Sigmoid colon (tissue), 7 donors: Measurements from ENCODE around the gene PSMC3IP. TPM values are rescaled to one million over a fixed set of nuclear protein-coding genes. Genes with fewer than 3 reads are reported as not detected.

Experiments used
- DNase-seq: peaks from one replicate; pipeline ENCODE4 v3.0.0-alpha.2; 2019
- H3K27ac ChIP-seq, 4 donors: fragments of 200-600 bp; sonication (generic); one replicate each; pipeline ENCODE4 v1.5.1; 2016 to 2019; ENCODE audit warnings: mild to moderate bottlenecking in 1 of 4
- H3K27me3 ChIP-seq, 3 donors: fragments of 200-600 bp; sonication (generic); one replicate each; pipeline ENCODE4 v1.5.1; 2019; ENCODE audit warnings: mild to moderate bottlenecking in 1 of 3
- H3K36me3 ChIP-seq, 4 donors: fragments of 200-600 bp; sonication (generic); one replicate each; pipeline ENCODE4 v1.5.1; 2016 to 2019
- H3K4me1 ChIP-seq, 4 donors: fragments of 200-600 bp; sonication (generic); one replicate each; pipeline ENCODE4 v1.5.1; 2017 to 2019
- H3K4me3 ChIP-seq, 4 donors: fragments of 200-600 bp; sonication (generic); one replicate each; pipeline ENCODE4 v1.5.1; 2017 to 2019; ENCODE audit warnings: mild to moderate bottlenecking in 2 of 4, moderate library complexity in 1 of 4
- H3K9me3 ChIP-seq, 4 donors: fragments of 200-600 bp in 3 of 4; sonication (generic) in 3 of 4; one replicate each; pipeline versions ENCODE4 v1.5.1 to v1.6.1; 2013 to 2019
- CTCF ChIP-seq, 4 experiments: fragments of 450-650 bp in 3 of 4; fragments of 200-600 bp in 1 of 4; IDR thresholded peaks; one replicate each; pipeline ENCODE4 v1.5.1; 2016 to 2019; ENCODE audit warnings: antibody characterized with exemption in 4 of 4, mild to moderate bottlenecking in 3 of 4, moderate library complexity in 2 of 4
- EP300 ChIP-seq, 4 donors: sonication (generic); formaldehyde crosslinking; IDR thresholded peaks; one replicate each; pipeline ENCODE4 v1.6.1; 2017; ENCODE audit warnings: antibody characterized with exemption in 4 of 4
- POLR2A ChIP-seq, 2 donors: fragments of 450-650 bp; IDR thresholded peaks; one replicate each; pipeline ENCODE4 v1.6.1; 2016; ENCODE audit warnings: antibody characterized with exemption in 2 of 2, mild to moderate bottlenecking in 2 of 2, moderate library complexity in 2 of 2
- POLR2AphosphoS5 ChIP-seq, 4 donors: sonication (generic); formaldehyde crosslinking; IDR thresholded peaks; one replicate each; pipeline ENCODE4 v1.6.1; 2017; ENCODE audit warnings: antibody characterized with exemption in 4 of 4
- WGBS, 2 donors: extraction: QIAGEN DNeasy Blood & Tissue Kit; methylation state at CpG; one replicate each; pipeline ENCODE4 v1.1.7; 2013; 5-methylcytosine and 5-hydroxymethylcytosine counted together
- intact Hi-C: fragments of 100-400 bp; cut with DNase I; formaldehyde crosslinking; loops from one replicate; pipeline ENCODE4 v1.15.1; 2023
- polyA plus RNA-seq, 3 donors: library from polyadenylated mRNA; stranded (reverse); fragments of 200-250 nt; gene quantifications; one replicate each; pipeline ENCODE4 v1.2.3, GENCODE V29; 2013
- total RNA-seq, 4 donors: library from RNA; depleted of rRNA; stranded (reverse); fragments of >200 nt; gene quantifications; one replicate each; pipeline ENCODE4 v1.1.0, GENCODE V29; 2016
- donor health status: healthy with polysubstance abuse.
- donor health status: Bipolar disorder and iron deficiency.
- donor health status: healthy.

The PSMC3IP gene
- total and polyA plus RNA-seq, 7 donors: 2.3 to 10.3 (median 5.3) TPM

GRCh38 chr17:42571435-42572225 lies 5.9 kb downstream of the PSMC3IP start:
- H3K4me3 ChIP-seq: no peak overlapping the region
- H3K9me3 ChIP-seq: no peaks in the 10 kb centered on the region
- H3K27me3 ChIP-seq: no peaks in the 10 kb centered on the region
- H3K4me1 ChIP-seq: peaks cover 0 to 28% (median 15%) of the 10 kb centered on the region in 4 donors
- TF ChIP-seq POLR2A (IDR thresholded peaks at IDR 0.05): no peak
- TF ChIP-seq EP300 (IDR thresholded peaks at IDR 0.05): no peak
- no peak for TF ChIP-seq POLR2AphosphoS5 (IDR thresholded peaks at IDR 0.05)
- intact Hi-C loops: loop anchor here (10.0 kb wide), 1 partner anchor 253 kb away; the partner anchor contains the start of gene BECN1
- peaks cover 36 to 69% (median 53%) of the 10 kb centered on the region in 4 donors for H3K36me3 ChIP-seq
- no peak for DNase-seq
- no peak overlapping the region for H3K27ac ChIP-seq
- 69 to 86% methylated on average over 12 of the region's 12 CpGs for WGBS, 2 donors

- peaks cover 0 to 43% (median 34%) of the 10 kb centered on the region in 4 donors for H3K4me1 ChIP-seq
- 87 to 91% methylated on average over 14 of the region's 14 CpGs for WGBS, 2 donors
- no peak for TF ChIP-seq CTCF (IDR thresholded peaks at IDR 0.05)
- TF ChIP-seq POLR2AphosphoS5 (IDR thresholded peaks at IDR 0.05): no peak
- TF ChIP-seq EP300 (IDR thresholded peaks at IDR 0.05): no peak
- no peaks in the 10 kb centered on the region for H3K9me3 ChIP-seq
- H3K27ac ChIP-seq: peak overlapping the region in 3 of 4 donors; percentile 94 to 98 (median 97)
- no peaks in the 10 kb centered on the region for H3K27me3 ChIP-seq
- intact Hi-C loops: no loop called here
- no peak overlapping the region for H3K4me3 ChIP-seq
- peak; percentile 59 for DNase-seq
- H3K36me3 ChIP-seq: peaks cover 40 to 75% (median 61%) of the 10 kb centered on the region in 4 donors
These were observed 9.0 kb downstream of the PSMC3IP start for GRCh38 chr17:42568341-42569111.

DNA sequence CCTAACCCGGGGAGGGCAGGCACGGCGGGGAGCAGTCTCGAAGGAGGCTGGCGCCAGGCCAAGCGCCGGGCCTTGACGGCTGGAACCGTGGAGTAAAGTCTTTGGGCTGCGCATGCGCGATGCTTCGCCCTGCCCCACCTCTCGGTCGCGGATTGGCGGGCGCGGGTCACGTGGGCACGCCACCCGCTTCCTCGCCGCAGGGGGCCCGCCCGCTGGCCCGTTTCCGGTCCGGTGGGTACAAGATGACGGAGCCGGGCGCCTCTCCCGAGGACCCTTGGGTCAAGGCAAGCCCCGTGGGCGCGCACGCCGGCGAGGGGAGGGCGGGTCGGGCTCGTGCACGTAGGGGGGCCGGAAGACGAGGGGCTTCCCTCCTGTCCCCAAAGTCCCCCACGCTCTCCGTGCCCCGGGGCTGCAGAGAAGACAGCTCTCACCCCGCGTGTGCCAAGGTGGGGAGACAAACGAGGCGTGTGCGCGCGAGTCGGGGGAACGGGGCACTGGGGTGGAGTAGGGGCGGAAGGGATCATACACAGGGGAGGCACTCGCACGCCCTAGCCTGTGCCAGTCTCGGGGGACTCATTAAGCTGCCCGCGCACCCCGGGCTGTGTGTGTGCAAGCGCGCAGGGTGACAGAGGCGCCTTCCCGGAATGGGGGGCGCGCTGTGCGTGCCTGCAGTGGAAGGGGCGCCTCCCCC lies 10.5 kb downstream of the PSMC3IP start, which contains the start of gene MLX:
Gene MLX, plus strand, starts transcription at position 218 of the 691 bp plus-strand sequence. Its CDS starts 25 bp downstream, at position 243.
- H3K4me1 ChIP-seq: peaks cover 0 to 57% (median 45%) of the 10 kb centered on the region in 4 donors
- WGBS, 2 donors: 0 to 1% methylated on average over 72 of the region's 72 CpGs
- intact Hi-C loops: no loop called here

DNA sequence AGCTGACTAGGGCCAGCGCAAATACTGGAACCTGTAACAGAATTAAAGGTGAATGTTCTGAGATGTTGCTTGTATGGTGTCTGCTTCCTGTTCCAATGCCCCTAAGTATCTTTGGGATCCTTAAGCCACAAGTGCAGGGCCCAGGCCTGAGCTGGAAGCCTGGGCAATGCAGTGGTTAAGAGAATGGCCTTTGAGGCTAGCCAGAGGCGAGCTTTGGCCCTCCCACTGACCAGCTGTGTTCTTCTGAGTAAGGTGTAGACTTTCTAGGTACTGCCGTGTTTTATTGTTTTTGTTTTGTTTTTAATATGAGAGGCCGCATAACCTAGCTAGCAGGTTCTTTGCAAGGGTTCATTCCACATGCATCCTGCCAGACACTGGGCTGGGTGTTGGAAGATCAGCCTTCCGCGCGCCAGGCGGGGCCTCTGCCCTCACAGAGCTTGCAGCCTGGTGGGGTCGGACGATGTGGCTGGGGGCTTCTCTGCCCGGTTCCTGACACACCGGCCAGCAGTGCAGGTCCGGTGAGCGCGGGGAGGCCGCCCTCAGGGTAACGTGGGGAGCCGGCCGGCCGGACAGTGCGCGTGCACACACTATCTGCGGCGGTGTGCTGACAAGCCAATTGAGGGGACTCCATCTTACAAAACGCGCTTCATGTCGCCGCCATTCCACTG lies 11.2 kb downstream of the PSMC3IP start:
- Histone ChIP-seq H3K9me3 (no peaks in the 10 kb centered on the region), H3K4me1 (peaks cover 0 to 61% (median 49%) of the 10 kb centered on the region in 4 donors), H3K36me3 (peaks cover 27 to 53% (median 39%) of the 10 kb centered on the region in 4 donors), H3K27me3 (no peaks in the 10 kb centered on the region), H3K4me3 (peak overlapping the region; percentile 84 to 98 (median 92)), H3K27ac (peak overlapping the region; percentile 93 to 98 (median 96))
- TF ChIP-seq EP300 (IDR thresholded peaks at IDR 0.05) (no peak), CTCF (IDR thresholded peaks at IDR 0.05) (no peak), POLR2A (IDR thresholded peaks at IDR 0.05) (no peak), POLR2AphosphoS5 (IDR thresholded peaks at IDR 0.05) (no peak)
- no peak for DNase-seq
- 42 to 53% methylated on average over 28 of the region's 28 CpGs for WGBS, 2 donors
- intact Hi-C loops: no loop called here

More for the DNA sequence above, 10.5 kb downstream of the PSMC3IP start, which contains the start of gene MLX:
- DNase-seq: peak; percentile 98
- Histone ChIP-seq H3K4me3 (peak within 1 kb of the TSS; percentile 84 to 98 (median 92)), H3K27ac (peak within 1 kb of the TSS; percentile 93 to 98 (median 96)), H3K9me3 (no peaks in the 10 kb centered on the region), H3K27me3 (no peaks in the 10 kb centered on the region), H3K36me3 (peaks cover 29 to 60% (median 46%) of the 10 kb centered on the region in 4 donors)
- TF ChIP-seq CTCF (IDR thresholded peaks at IDR 0.05): peak in 1 of 4 experiments; percentile 4
- peak in 3 of 4 donors; percentile 79 to 85 (median 83) for TF ChIP-seq POLR2AphosphoS5 (IDR thresholded peaks at IDR 0.05)
- peak in 1 of 2 donors; percentile 47 for TF ChIP-seq POLR2A (IDR thresholded peaks at IDR 0.05)
- TF ChIP-seq EP300 (IDR thresholded peaks at IDR 0.05): no peak
